Measurements from ENCODE around the gene HECA. TPM values are rescaled to one million over a fixed set of nuclear protein-coding genes. Genes with fewer than 3 reads are reported as not detected.

Gene HECA
- total and polyA plus RNA-seq, 4 donors = 2.3 to 11.1 (median 5.9) TPM

- no peak for DNase-seq (ENCODE audit: low spot score)
- TF ChIP-seq GABPA (IDR thresholded peaks at IDR 0.05 in 1 of 2, conservative IDR thresholded peaks at IDR 0.05 in 1 of 2) (no peak), SP1 (IDR thresholded peaks at IDR 0.05) (no peak), EGR1 (IDR thresholded peaks at IDR 0.05; ENCODE audit: low read depth in 2 of 2) (no peak), ATF3 (IDR thresholded peaks at IDR 0.05) (no peak), YY1 (IDR thresholded peaks at IDR 0.05) (no peak), HNF4G (IDR thresholded peaks at IDR 0.05) (no peak), RXRA (IDR thresholded peaks at IDR 0.05) (no peak), REST (IDR thresholded peaks at IDR 0.05) (no peak)
- TF ChIP-seq, protein P1, sequence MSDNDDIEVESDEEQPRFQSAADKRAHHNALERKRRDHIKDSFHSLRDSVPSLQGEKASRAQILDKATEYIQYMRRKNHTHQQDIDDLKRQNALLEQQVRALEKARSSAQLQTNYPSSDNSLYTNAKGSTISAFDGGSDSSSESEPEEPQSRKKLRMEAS (IDR thresholded peaks at IDR 0.05) = no peak
- TF ChIP-seq, protein P2, sequence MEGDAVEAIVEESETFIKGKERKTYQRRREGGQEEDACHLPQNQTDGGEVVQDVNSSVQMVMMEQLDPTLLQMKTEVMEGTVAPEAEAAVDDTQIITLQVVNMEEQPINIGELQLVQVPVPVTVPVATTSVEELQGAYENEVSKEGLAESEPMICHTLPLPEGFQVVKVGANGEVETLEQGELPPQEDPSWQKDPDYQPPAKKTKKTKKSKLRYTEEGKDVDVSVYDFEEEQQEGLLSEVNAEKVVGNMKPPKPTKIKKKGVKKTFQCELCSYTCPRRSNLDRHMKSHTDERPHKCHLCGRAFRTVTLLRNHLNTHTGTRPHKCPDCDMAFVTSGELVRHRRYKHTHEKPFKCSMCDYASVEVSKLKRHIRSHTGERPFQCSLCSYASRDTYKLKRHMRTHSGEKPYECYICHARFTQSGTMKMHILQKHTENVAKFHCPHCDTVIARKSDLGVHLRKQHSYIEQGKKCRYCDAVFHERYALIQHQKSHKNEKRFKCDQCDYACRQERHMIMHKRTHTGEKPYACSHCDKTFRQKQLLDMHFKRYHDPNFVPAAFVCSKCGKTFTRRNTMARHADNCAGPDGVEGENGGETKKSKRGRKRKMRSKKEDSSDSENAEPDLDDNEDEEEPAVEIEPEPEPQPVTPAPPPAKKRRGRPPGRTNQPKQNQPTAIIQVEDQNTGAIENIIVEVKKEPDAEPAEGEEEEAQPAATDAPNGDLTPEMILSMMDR (IDR thresholded peaks at IDR 0.05; ENCODE audit: low read depth, low read length, missing input control) = no peak
- Histone ChIP-seq H3K4me1 (ENCODE audit: control insufficient read depth in 4 of 4, insufficient read depth in 4 of 4, low read length in 3 of 4) (peaks cover 0 to 3% (median 2%) of the 10 kb centered on the region in 4 donors), H3K27me3 (ENCODE audit: control insufficient read depth in 4 of 4, insufficient read depth in 4 of 4, low read length in 3 of 4) (no peaks in the 10 kb centered on the region), H3K9ac (ENCODE audit: low read depth in 1 of 2, low read length in 2 of 2) (no peak overlapping the region), H3K36me3 (ENCODE audit: control insufficient read depth in 4 of 4, insufficient read depth in 3 of 4, low read depth in 1 of 4, low read length in 3 of 4) (peaks cover 0 to 3% (median 0%) of the 10 kb centered on the region in 4 donors), H3K9me3 (ENCODE audit: control insufficient read depth in 4 of 4, low read length in 3 of 4) (no peaks in the 10 kb centered on the region), H3K4me3 (ENCODE audit: low read depth in 1 of 3, low read length in 3 of 3) (no peak overlapping the region), H3K27ac (ENCODE audit: low read depth in 1 of 2, low read length in 2 of 2) (no peak overlapping the region)
Measured at GRCh38 chr6:139153855-139154254, 19.0 kb downstream of the HECA start.

- H3K9me3 ChIP-seq (ENCODE audit: control insufficient read depth in 4 of 4, low read length in 3 of 4) = no peaks in the 10 kb centered on the region
- no peak overlapping the region for H3K9ac ChIP-seq (ENCODE audit: low read depth in 1 of 2, low read length in 2 of 2)
- WGBS = 97% methylated on average over 9 of the region's 9 CpGs
- H3K27ac ChIP-seq (ENCODE audit: low read depth in 1 of 2, low read length in 2 of 2) = no peak overlapping the region
- no peak for TF ChIP-seq ATF3 (IDR thresholded peaks at IDR 0.05)
- no peak for TF ChIP-seq NR2F2 (IDR thresholded peaks at IDR 0.05)
- TF ChIP-seq FOXA1 (IDR thresholded peaks at IDR 0.05) = no peak
- no peak for TF ChIP-seq TAF1 (conservative IDR thresholded peaks at IDR 0.05)
- no peak for TF ChIP-seq GABPA (IDR thresholded peaks at IDR 0.05 in 1 of 2, conservative IDR thresholded peaks at IDR 0.05 in 1 of 2)
- TF ChIP-seq, protein P1 (IDR thresholded peaks at IDR 0.05) = no peak
- no peak for TF ChIP-seq REST (IDR thresholded peaks at IDR 0.05)
- no peak for DNase-seq (ENCODE audit: low spot score)
- no peaks in the 10 kb centered on the region for H3K4me1 ChIP-seq (ENCODE audit: control insufficient read depth in 4 of 4, insufficient read depth in 4 of 4, low read length in 3 of 4)
- peaks cover 0 to 3% (median 0%) of the 10 kb centered on the region in 4 donors for H3K36me3 ChIP-seq (ENCODE audit: control insufficient read depth in 4 of 4, insufficient read depth in 3 of 4, low read depth in 1 of 4, low read length in 3 of 4)
- no peak overlapping the region for H3K4me3 ChIP-seq (ENCODE audit: low read depth in 1 of 3, low read length in 3 of 3)
- H3K27me3 ChIP-seq (ENCODE audit: control insufficient read depth in 4 of 4, insufficient read depth in 4 of 4, low read length in 3 of 4) = no peaks in the 10 kb centered on the region
Measured at GRCh38 chr6:139154881-139155547, 20.1 kb downstream of the HECA start.
